Skin epidermis (tissue), 12 donors: ENCODE results near the gene GPC3.

Experiments
- H3K27ac ChIP-seq, 21 experiments: fragments of 200-600 bp; sonication (generic) in 11 of 21; one replicate each; pipeline ENCODE4 v1.5.0; 2020; ENCODE audit warnings: mild to moderate bottlenecking in 3 of 21, inconsistent platforms in 2 of 21, moderate library complexity in 2 of 21
- H3K4me3 ChIP-seq, 7 experiments: fragments of 200-600 bp; sonication (generic) in 2 of 7; one replicate each; pipeline ENCODE4 v1.5.0; 2020; ENCODE audit warnings: inconsistent platforms in 2 of 7, mild to moderate bottlenecking in 2 of 7, moderate library complexity in 1 of 7

Gene GPC3

DNA sequence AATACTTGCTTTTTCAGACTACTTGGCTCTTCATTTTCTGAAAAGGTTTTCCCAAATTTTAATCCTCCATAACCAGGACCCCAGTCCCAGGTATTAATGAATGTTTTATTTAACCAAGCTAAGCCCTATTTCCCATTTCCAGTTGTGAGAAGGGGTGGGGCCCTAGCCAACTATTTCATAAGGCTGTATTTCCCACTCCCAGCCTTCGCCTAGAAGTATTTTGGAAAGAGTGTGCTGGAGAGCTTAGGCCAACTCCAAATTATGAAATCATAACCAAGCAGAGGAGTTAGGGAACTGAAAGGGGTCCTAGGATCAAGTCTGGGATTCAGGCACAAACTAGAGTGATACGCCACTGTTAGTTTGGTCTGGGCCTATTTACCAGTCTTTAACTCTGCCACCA is 421.7 kb downstream of the GPC3 start:
- H3K27ac ChIP-seq, result no peak overlapping the region
- H3K4me3 ChIP-seq, result no peak overlapping the region

DNA sequence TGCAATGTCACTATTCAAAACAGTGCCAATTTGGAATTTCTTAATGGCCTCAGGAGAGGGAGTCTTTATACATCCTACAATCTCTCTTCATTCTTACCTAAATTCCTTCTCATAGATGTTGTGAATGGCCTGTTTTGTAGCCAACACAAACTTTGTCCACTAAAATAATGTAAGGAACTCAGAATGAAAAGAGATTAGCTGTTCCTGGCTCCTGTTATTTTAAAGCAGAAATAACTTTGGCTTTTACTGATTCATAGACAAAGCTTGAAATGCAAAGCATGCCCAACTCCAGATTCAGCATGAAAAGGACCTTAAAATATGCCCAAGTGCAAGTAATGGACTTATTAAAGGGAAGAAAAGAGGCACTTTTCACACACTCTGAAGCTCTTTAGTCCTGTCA is 424.1 kb downstream of the GPC3 start:
- Histone ChIP-seq H3K4me3 (no peak overlapping the region), H3K27ac (no peak overlapping the region)

DNA sequence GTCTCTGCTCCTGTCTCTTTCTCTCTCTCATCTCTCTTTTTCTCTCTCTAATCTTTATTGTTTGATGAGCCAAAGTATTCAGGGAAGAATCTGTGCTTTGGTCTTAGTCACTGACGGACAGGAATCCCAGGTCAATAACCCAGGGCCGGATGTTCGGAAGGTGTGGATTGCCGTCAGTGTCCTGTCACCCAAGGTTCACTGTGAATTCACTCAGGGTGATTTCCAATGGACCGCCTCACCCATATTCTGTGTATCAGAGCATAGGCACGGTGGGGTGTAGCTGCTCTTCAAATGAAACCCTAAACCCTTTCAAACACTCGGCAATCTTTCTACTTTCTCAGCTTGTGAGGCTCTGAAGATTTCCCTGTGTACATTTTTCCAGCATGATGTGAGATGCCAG is 425.5 kb downstream of the GPC3 start:
- no peak overlapping the region for H3K27ac ChIP-seq
- no peak overlapping the region for H3K4me3 ChIP-seq

DNA sequence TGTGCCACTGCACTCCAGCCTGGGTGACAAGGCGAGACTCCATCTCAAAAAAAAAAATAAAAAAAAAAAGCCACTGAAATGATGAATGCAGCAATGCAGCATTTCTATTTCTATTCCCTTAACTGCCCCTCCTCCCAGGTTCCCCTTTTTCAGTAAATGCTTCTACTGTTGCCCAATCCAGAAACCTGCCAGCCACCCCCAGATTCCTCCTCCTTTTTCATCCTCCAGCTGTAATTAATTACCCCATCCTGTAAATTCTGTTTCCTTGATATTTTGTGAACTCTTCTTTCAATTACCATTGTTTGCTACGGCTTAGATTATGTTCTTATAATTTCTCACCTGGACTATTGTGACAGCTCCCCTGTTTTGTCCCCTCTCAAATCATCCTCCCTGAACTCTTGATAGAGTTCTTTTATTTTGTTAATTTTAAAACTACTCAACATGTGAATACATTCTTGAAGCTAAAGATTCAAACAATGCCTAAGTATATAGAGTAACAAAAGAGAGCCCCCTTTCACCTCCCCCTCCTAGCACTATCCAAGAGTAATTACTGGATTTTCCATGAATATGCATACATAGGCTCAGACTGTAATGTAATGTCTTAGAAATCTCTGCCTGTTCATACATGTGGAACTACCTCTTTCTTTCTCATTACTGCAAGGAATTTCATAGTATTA is 429.5 kb downstream of the GPC3 start:
- H3K27ac ChIP-seq, result no peak overlapping the region

DNA sequence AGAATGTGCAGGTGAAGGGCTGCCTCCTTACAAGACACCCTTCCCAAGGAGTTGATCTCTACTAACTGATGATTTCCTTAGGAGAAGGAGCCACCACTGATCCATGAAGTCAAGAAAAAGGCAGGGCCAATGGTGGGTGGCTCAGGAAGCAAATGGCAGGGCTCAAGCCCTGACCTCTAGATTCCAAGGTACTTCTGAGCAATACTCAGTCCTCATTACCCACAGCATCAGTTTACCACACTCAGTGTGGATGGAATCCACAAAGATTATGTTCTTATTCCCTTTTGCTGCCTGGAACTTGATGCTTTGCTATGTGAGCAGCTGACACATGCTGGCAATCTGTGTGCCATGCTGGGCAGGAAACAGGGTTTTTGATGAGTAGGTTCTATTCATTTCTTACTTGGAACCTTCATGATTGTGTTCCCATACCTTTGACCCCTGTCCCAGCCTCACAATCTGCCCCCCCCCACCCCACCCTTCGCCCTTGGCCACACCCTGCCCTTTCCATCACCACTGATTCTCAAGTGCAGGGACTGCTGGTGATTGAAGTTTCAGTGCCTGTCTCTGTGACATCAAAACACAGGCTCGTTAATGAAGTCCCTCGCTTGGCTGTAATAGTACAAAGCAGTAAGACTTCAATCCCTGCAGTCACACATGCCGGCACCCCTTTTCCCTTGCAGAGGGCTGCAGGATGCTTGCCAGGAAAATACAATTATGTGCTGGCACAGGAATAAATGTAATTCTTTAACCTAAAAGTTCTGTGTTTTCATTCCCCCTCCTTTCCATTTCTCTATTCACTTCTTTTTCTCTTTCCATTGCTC is 434.5 kb downstream of the GPC3 start:
- Histone ChIP-seq H3K27ac (no peak overlapping the region), H3K4me3 (no peak overlapping the region)

More for the DNA sequence above, 429.5 kb downstream of the GPC3 start:
- no peak overlapping the region for H3K4me3 ChIP-seq

DNA sequence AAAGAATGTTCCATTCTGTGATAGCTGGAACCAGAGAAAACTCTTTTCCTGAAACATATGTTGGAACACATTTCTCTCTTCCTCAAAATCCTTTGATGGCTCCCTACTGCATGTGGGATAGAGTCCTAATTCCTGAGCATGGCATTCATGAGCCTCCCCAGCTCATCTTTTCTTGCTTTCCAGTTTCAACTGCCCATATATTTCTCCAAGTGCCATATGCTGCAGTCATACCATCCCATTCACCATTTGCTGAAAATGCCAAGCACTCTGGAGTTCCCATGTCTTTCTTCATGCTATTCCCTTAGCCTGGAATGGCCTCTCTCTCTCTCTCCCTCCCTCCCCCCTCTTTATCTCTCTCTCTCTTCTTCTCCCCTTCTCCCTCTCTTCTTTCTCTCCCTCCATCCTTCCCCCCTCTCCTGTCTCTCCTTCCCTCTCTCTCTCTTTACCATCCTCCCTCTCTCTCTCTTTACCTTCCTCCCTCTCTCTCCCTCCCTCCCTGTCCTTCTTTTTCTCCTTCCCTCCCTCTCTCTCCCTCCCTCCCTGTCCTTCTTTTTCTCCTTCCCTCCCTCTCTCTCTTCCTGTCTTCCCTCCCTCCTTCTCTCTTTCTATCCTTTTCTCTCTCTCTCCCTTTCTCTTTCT is 436.0 kb downstream of the GPC3 start:
- H3K4me3 ChIP-seq, result no peak overlapping the region
- no peak overlapping the region for H3K27ac ChIP-seq

DNA sequence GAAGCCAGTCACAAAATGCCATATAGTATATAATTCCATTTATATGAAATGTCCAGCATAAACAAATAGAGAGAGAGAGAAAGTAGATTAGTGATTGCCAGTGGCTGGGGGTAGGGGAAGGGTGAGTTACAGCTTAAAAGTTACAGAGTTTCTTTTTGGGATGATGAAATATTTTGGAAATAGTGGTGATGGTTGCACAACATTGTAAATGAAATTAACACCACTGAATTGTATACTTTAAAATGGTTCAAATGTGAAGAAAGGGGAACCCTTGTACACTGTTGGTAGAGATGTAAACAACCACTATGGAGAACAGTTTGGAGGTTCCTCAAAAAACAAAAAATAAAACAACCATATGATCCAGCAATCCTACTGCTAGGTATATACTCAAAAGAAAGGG is 439.0 kb downstream of the GPC3 start:
- H3K4me3 ChIP-seq, result no peak overlapping the region
- no peak overlapping the region for H3K27ac ChIP-seq

DNA sequence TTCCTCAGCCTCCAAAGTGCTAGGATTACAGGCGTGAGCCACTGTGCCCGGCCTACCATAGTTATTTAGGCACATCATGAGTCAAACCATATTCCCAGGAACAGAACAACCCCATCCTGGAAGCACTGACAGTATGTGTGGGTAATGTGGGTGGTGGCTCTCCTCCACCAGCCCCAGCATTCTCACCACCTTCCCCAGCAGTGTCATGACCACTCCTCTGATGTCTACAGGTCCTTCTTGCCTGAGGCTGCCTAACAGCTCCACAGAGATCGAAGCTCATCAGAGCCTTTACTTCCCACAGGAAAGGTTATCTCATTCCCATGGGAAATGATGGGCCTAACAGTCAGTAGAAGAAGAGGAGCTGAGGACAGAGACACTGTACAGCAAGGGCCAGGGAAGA is 440.6 kb downstream of the GPC3 start:
- no peak overlapping the region for H3K27ac ChIP-seq

DNA sequence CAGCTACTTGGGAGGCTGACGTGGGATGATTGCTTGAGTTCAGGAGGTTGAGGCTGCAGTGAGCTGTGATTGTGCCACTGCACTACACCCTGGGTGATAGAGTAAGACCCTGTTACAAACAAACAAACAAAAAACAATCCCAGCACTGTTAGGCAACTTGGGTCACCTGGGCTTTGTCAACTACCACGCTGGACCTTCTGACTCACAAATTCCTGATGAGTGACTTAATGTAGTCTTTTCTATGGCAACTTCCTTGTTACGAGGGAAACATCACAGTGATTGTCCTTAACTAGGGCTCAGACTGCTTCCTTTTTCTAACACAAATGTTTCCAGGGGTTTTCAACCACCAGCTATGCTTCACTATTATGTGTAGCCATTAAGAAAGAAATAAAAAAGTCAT is 441.3 kb downstream of the GPC3 start:
- Histone ChIP-seq H3K27ac (no peak overlapping the region), H3K4me3 (no peak overlapping the region)

More for the DNA sequence above, 440.6 kb downstream of the GPC3 start:
- no peak overlapping the region for H3K4me3 ChIP-seq

DNA sequence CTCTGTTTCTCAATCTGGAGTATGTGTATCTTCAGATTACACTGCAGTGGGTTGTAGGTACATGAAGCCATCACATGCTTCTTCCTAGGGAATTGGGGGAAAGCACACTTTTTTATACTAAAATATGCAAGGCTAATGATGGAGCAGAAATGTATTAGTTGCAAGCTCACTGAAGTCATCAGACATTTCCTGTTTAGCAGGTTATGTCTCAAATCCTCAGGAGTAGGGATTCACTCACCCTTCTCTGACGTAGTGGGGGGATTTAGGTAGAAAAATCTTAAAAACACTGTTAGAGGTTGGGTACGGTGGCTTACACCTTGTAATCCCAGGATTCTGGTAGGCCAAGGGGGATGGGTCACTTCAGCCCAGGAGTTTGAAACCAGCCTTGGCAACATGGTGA is 441.7 kb downstream of the GPC3 start:
- H3K27ac ChIP-seq, result no peak overlapping the region

DNA sequence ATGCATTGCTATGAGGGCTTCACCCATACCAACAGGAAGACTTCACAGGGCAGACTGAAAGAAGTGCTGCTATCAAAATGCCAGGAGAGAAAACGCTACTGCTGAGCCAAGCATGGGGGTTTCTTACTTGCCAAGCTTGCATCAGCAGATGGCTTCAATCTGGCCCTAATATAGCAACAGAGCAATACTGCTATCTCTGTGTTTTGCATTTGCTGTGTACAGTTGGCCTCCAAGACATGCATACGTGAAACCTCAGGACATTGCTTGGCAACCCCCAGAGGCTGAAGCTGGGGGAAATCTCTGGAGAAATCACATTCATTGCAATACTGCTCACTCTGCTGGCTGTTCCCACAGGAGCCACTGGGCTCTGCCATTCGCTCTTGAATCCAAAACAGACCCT is 442.9 kb downstream of the GPC3 start:
- peak overlapping the region in 1 of 21 experiments; percentile 14 for H3K27ac ChIP-seq

More for the DNA sequence above, 441.7 kb downstream of the GPC3 start:
- no peak overlapping the region for H3K4me3 ChIP-seq

DNA sequence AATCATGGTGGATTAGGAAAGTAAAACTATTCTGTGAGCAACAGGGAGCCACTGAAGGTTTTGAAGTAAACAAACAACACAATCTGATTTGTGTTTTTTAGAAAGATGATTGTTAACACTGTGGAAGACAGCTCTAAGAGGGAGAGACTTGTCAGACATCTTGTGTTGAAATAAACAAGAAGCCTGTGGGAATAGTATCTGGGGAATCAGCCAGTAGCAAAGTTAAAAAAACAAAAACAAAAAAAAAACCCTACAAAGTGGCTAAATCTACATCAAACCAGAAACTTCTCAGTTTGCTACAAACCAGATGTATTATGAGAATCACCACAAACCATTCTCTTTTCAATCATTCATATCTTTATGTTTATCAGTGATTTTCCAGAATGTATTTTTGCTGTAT is 444.4 kb downstream of the GPC3 start:
- no peak overlapping the region for H3K27ac ChIP-seq

More for the DNA sequence above, 442.9 kb downstream of the GPC3 start:
- H3K4me3 ChIP-seq, result no peak overlapping the region

DNA sequence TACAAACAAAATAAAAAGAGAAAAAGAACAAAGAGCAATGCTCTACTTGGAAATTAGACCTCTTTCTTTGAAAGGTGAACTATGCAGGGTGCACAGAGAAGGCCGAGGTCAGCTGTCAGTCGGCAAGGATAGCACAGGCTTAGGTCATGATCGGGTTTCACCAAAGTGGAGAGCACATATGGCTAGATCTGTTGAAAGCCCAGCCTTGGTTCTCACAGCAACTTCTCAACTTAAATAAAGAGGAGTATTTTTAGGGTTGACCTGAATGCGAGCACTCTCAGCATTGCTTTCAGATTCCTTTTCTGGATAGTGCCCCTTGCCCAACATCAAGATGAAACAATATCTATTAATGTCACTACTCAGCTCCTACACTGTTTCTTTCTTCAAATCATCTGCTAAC is 447.2 kb downstream of the GPC3 start:
- Histone ChIP-seq H3K27ac (no peak overlapping the region), H3K4me3 (no peak overlapping the region)

More for the DNA sequence above, 444.4 kb downstream of the GPC3 start:
- no peak overlapping the region for H3K4me3 ChIP-seq

DNA sequence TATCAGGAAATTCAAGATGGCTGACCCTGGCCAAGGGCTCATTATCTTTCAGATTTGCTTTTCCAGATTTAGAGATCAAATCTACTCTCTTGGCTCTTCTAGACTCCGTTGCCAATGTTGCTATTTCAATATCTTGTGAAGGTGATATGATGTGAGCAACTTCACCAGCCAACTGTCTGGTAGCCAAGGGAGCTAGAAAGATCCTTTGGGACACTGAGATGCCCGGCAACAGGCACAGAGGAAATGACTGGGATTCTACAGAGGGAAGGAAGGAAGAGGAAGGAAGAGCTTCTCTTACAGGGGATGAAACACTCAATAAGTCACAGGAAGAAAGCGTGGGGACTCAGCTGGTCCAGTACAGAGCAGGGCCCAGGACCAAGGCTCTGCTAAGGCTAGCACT is 448.3 kb downstream of the GPC3 start:
- no peak overlapping the region for H3K4me3 ChIP-seq
- H3K27ac ChIP-seq, result no peak overlapping the region

DNA sequence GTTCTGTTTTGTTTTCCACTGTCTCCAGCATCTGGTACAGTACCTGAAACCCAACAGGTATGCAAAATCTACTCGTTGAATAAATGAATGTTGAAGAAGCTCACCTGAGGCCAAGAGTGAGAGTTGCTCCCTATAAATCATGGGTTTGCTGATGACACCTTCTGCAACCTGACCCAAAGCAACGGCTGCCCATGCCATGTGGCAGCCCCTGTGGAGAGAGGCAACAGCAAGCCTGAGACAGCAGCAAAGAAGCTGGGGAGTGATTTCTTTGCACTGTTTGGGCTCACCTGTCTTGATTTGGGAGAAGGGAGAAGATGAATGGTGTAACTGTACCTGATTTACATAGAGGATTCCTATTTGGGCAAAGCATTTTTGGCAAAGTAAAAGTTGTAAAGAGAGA is 450.3 kb downstream of the GPC3 start:
- H3K4me3 ChIP-seq, result no peak overlapping the region

DNA sequence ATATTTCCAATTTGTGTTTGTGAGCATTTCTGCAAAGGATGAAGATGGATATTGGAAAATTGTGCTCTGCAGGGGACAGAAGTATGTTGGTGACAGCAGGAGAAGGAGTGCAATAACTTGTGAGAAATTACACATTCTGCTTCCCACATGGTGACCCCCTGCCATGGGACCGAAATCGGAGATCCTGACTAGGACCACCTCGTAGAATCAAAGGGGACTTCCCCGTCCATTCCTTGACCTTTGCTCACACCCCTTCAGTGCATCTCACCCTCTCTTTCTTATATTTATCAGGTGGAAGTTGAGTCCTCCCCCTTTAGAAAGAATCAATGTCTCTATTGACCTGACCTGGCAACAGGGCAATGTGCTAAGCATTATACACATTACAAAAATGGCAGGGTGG is 451.2 kb downstream of the GPC3 start:
- H3K27ac ChIP-seq, result no peak overlapping the region
- H3K4me3 ChIP-seq, result no peak overlapping the region

More for the DNA sequence above, 450.3 kb downstream of the GPC3 start:
- no peak overlapping the region for H3K27ac ChIP-seq

DNA sequence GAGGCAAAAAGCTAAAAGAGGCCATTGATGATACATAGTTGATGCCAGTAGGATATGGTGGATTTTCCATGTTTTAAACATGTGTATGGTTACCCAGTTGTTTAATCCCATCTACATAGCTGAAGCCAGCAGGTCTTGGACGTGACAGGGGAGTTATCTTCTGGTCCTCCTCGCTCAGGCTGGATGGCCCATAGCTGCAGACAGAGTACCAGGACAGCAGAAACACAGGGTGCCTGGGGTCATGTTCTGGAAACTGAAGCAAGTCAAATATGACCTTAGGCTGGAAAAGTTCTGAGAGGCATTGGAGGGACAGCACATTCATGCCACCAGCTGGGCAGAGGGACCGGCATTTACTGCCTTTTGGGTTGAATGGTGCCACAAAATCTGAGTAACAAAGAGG is 452.1 kb downstream of the GPC3 start:
- Histone ChIP-seq H3K4me3 (no peak overlapping the region), H3K27ac (no peak overlapping the region)

DNA sequence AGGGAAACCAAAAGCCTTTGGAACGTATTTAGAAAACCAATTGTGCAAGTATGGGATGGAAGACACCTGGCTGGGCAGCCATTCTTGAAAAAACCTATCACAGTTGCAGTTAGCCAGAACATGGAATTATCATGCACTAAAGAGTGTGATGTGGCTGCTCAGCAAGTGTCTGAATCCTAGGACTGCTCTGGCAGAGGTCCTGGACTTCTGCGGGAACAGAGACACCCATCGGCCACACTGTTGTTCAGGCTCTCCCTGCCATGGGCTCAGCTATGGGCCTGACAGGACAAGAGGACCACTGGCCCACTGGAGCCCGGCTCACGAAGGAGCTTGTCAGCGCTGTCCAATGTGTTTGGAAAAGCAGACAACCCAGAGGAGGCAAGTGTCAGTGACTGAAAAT is 454.4 kb downstream of the GPC3 start:
- Histone ChIP-seq H3K4me3 (no peak overlapping the region), H3K27ac (peak overlapping the region in 1 of 21 experiments; percentile 37)

DNA sequence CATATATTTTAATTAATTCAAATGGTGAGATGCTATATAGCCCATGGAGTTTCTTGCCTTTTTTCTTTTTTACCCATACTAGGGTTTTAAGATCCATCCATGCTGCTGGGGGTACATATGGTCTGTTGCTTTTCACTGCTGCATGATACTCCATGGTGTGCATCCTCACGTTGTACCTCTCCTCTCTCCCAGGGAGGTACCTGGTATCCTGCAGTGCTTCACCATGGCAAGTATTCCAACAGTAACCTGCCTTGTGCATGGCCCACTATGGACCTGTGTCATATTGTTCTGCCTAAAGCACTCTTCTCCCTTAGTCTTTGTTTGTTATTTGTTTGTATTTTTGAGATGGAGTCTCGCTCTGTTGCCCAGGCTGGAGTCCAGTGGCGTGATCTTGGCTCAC is 455.8 kb downstream of the GPC3 start:
- no peak overlapping the region for H3K4me3 ChIP-seq

DNA sequence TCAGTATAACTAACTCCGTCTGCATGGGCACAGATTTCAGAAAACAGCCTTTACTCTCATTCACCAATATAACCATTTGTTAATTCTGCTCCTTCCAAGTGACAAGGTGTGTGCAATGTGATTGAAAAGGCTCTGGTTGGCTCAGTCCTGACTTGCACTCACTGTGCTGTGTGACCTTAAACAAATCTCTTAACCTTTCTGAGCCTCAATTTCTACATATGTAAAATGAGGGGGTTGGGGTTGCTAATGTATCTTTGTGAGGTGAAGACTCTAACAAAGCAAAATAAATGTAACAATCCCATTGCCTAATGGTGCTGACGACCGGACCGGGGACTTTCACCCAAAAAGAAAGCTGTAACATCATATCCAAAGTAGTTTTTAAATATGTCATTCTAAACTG is 457.6 kb downstream of the GPC3 start:
- H3K4me3 ChIP-seq, result no peak overlapping the region
- peak overlapping the region in 1 of 21 experiments; percentile 50 for H3K27ac ChIP-seq

More for the DNA sequence above, 455.8 kb downstream of the GPC3 start:
- H3K27ac ChIP-seq, result no peak overlapping the region

DNA sequence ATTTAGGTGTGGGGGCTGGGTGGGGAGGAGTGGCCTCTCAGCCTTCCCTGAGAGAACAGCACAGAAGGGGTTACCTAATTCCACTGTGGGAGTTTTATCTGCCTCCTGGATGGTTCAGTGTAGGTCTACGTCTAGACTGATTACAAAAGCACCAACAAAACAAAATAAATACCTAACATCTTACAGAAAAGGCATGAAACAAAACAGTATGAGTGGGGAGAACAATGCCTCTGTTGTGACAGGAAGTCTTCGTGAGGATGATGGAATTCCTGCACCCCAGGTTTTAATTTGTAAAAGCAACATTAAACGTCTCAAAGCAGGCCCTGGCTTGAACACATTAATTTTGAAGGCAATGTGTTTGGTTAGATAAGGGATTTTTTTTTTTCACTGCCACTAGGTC is 458.0 kb downstream of the GPC3 start:
- Histone ChIP-seq H3K27ac (peak overlapping the region in 1 of 21 experiments; percentile 30), H3K4me3 (no peak overlapping the region)
